ENCODE data around the gene ZNF195. TPM values are rescaled to one million over a fixed set of nuclear protein-coding genes. Genes with fewer than 3 reads are reported as not detected.

Gene ZNF195
- total RNA-seq = 20.2 and 23.2 TPM in 2 replicates

GRCh38 chr11:3378426-3379423, at the start of gene ZNF195:
ZNF195 (minus strand) TSS chr11:3379146; CDS start chr11:3379040, 106 bp downstream.

Other genes with a start within 250 kb of the ZNF195 start
- gene OSBPL5, start 213.8 kb downstream of the ZNF195 start, total RNA-seq = 22.1 and 36.3 TPM in 2 replicates
- gene MRGPRG, start 160.3 kb downstream of the ZNF195 start, total RNA-seq = not detected in 2 replicates
- gene MRGPRE, start 146.7 kb downstream of the ZNF195 start, total RNA-seq = not detected in 2 replicates

Measured in endothelial cell of coronary artery (primary cell).